GM12891 (cell line): ENCODE measurements around the gene NINL.

ENCODE experiments used
- POLR2A ChIP-seq: IDR thresholded peaks from 2 replicates; pipeline ENCODE4 v1.6.1; 2011; ENCODE audit warnings: low read depth, low read length, control low read depth
- POLR2AphosphoS5 ChIP-seq: IDR thresholded peaks from 2 replicates; pipeline ENCODE4 v1.6.1; 2011; ENCODE audit warnings: low read depth, low read length, control low read depth
- TAF1 ChIP-seq: IDR thresholded peaks from 2 replicates; pipeline ENCODE4 v1.6.1; 2011; ENCODE audit warnings: low read depth, low read length, control low read depth

DNA sequence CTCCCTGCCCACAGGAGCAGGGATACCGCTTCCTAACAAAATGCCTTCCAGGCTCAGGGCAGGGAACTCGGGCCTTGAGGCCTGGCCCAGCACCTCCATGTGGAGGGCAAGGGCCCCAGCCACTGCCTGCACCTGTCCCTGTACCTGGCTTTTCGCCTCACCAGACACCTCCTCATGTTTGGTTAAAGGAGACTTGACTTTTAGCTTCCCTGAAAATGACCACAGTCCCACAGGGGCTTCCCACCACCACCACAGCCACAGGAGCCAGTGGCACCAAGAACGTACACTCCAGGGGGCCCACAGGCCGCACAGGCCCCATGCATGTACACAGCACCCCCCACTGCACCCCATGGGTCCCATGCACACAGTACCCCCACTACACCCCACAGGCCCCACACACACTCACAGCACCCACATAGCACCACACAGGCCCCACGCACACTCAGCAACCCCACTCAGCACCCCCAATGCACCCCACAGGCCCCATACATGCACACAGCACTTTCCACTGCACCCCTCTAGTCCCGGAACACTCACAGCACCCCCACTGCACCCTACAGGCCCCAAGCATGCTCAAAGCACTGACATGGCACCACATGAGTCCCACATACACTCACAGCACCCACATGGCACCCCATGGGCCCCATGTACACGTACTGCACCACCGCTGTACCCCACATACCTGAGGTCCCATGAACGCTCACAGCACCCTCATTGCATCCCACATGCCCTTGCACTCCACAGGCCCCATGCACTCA, 91.4 kb downstream of the NINL start:
- TF ChIP-seq POLR2A, result no peak
- TF ChIP-seq POLR2AphosphoS5, result no peak
- TF ChIP-seq TAF1, result no peak
